Fibroblast of lung (primary cell): ENCODE measurements around the gene HLA-B. TPM values are rescaled to one million over a fixed set of nuclear protein-coding genes. Genes with fewer than 3 reads are reported as not detected.
"Not testable (repeated sequence)": the region's sequence is repeated elsewhere in the genome, so short reads cannot be mapped to it uniquely, and the experiment has no call there.

Source experiments
- DNase-seq, 2 donors: peaks; one replicate each; pipeline versions ENCODE4 v3.0.0 to v3.0.0-alpha.2; 2010; ENCODE audit warnings: low read depth in 2 of 2
- H2AFZ ChIP-seq: 2 replicates; pipeline ENCODE4 v1.5.1; 2012; ENCODE audit warnings: low read length, control low read depth, inconsistent platforms
- H3K27ac ChIP-seq: 2 replicates; pipeline ENCODE4 v1.5.1; 2011; ENCODE audit warnings: low read length, control low read depth; ENCODE audit not compliant: insufficient read depth
- H3K27me3 ChIP-seq: 2 replicates; pipeline ENCODE4 v1.5.1; 2011; ENCODE audit warnings: mild to moderate bottlenecking, low read length; ENCODE audit not compliant: control insufficient read depth, insufficient read depth
- H3K36me3 ChIP-seq: 2 replicates; pipeline ENCODE4 v1.5.1; 2011; ENCODE audit warnings: low read length; ENCODE audit not compliant: control insufficient read depth, insufficient read depth
- H3K4me1 ChIP-seq: 2 replicates; pipeline ENCODE4 v1.5.1; 2011; ENCODE audit warnings: low read length; ENCODE audit not compliant: control insufficient read depth, insufficient read depth; ENCODE audit errors: extremely low read depth
- H3K4me2 ChIP-seq: 2 replicates; pipeline ENCODE4 v1.5.1; 2011; ENCODE audit warnings: low read length, control low read depth; ENCODE audit not compliant: insufficient read depth; ENCODE audit errors: extremely low read depth
- H3K4me3 ChIP-seq, 4 experiments: fragments of 200-600 bp in 1 of 4; sonication (generic) in 1 of 4; replicated peaks in 1 of 4; 2 replicates each; pipeline ENCODE4 v1.5.1; 2011 to 2016; ENCODE audit warnings: low read length in 4 of 4, low read depth in 3 of 4, mild to moderate bottlenecking in 3 of 4, control low read depth in 2 of 4, inconsistent platforms in 1 of 4, mixed read lengths in 1 of 4; ENCODE audit not compliant: insufficient read depth in 1 of 4; ENCODE audit errors: control extremely low read depth in 1 of 4
- H3K79me2 ChIP-seq: 2 replicates; pipeline ENCODE4 v1.5.1; 2012; ENCODE audit warnings: mild to moderate bottlenecking, low read length, inconsistent platforms; ENCODE audit not compliant: control insufficient read depth, insufficient read depth
- H3K9ac ChIP-seq: 2 replicates; pipeline ENCODE4 v1.5.1; 2011; ENCODE audit warnings: mild to moderate bottlenecking, low read length, control low read depth; ENCODE audit not compliant: insufficient read depth
- H3K9me3 ChIP-seq: 2 replicates; pipeline ENCODE4 v1.5.1; 2012; ENCODE audit warnings: low read depth, low read length; ENCODE audit not compliant: control insufficient read depth, insufficient read depth
- H4K20me1 ChIP-seq: 2 replicates; pipeline ENCODE4 v1.5.1; 2011; ENCODE audit warnings: low read length; ENCODE audit not compliant: control insufficient read depth, insufficient read depth; ENCODE audit errors: extremely low read depth
- EZH2 ChIP-seq: IDR thresholded peaks from 2 replicates; pipeline ENCODE4 v1.5.1; 2012; ENCODE audit warnings: low read length, control low read depth, mild to moderate bottlenecking; ENCODE audit errors: missing control alignments
- polyA plus RNA-seq, 2 donors: library from polyadenylated mRNA; depleted of rRNA in 1 of 2; stranded (reverse) in 1 of 2; unstranded in 1 of 2; fragments of >200 nt; gene quantifications; 2 replicates each; pipeline ENCODE4 v1.2.1, GENCODE V29; 2011 to 2012; ENCODE audit warnings: missing spikeins in 1 of 2
- total RNA-seq: library from RNA; depleted of rRNA; stranded (reverse); fragments of >200 nt; gene quantifications from 2 replicates; pipeline ENCODE4 v1.2.1, GENCODE V29; 2014
- TF ChIP-seq, protein P1 (sequence below), 2 donors: IDR thresholded peaks in 1 of 2; conservative IDR thresholded peaks in 1 of 2; 1 replicate in 1 of 2; 2 replicates in 1 of 2; pipeline ENCODE4 v1.5.1; 2011 to 2012; ENCODE audit warnings: low read length in 2 of 2, control low read depth in 1 of 2, inconsistent platforms in 1 of 2, low read depth in 1 of 2, mild to moderate bottlenecking in 1 of 2

The HLA-B gene
- total and polyA plus RNA-seq, 2 donors (not counting 1 experiment from before 2014, with no cell fraction given) = 244 to 1,124 TPM

DNA sequence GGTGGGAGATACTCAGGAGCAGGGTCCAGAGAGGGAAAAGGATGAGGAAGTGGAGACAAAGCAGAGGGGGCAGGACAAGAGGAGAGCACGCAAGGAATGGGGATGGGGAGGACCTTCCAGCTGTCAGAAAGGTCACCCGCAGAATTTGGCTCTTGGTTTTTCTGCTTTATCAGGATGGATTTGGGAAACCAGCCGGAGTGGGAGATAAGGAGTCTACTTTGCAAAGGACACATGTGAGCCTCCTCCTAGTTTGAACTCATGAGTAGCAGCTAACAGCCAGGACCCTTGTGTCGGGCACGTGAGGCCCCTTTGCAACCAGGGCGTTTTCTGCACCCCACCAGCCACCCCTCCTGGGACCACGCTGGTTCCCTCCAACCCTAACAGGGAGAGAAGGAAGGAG, 38.9 kb upstream of the HLA-B start:
- H3K4me1 ChIP-seq = peaks cover 5% of the 10 kb centered on the region
- TF ChIP-seq EZH2 = no peak
- TF ChIP-seq, protein P1, sequence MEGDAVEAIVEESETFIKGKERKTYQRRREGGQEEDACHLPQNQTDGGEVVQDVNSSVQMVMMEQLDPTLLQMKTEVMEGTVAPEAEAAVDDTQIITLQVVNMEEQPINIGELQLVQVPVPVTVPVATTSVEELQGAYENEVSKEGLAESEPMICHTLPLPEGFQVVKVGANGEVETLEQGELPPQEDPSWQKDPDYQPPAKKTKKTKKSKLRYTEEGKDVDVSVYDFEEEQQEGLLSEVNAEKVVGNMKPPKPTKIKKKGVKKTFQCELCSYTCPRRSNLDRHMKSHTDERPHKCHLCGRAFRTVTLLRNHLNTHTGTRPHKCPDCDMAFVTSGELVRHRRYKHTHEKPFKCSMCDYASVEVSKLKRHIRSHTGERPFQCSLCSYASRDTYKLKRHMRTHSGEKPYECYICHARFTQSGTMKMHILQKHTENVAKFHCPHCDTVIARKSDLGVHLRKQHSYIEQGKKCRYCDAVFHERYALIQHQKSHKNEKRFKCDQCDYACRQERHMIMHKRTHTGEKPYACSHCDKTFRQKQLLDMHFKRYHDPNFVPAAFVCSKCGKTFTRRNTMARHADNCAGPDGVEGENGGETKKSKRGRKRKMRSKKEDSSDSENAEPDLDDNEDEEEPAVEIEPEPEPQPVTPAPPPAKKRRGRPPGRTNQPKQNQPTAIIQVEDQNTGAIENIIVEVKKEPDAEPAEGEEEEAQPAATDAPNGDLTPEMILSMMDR (conservative IDR thresholded peaks at IDR 0.05 in 1 of 2, IDR thresholded peaks at IDR 0.05 in 1 of 2; ENCODE audit: low read depth in 1 of 2, low read length in 2 of 2) = no peak
- no peak overlapping the region for H2AFZ ChIP-seq
- peaks cover 7% of the 10 kb centered on the region for H3K79me2 ChIP-seq
- H3K27ac ChIP-seq = peak overlapping the region; percentile 38
- no peak overlapping the region for H3K4me3 ChIP-seq
- no peaks in the 10 kb centered on the region for H3K27me3 ChIP-seq
- H4K20me1 ChIP-seq = no peaks in the 10 kb centered on the region
- H3K36me3 ChIP-seq = no peaks in the 10 kb centered on the region
- no peak overlapping the region for H3K4me2 ChIP-seq
- H3K9ac ChIP-seq = no peak overlapping the region
- DNase-seq = no peak
- H3K9me3 ChIP-seq = no peaks in the 10 kb centered on the region

DNA sequence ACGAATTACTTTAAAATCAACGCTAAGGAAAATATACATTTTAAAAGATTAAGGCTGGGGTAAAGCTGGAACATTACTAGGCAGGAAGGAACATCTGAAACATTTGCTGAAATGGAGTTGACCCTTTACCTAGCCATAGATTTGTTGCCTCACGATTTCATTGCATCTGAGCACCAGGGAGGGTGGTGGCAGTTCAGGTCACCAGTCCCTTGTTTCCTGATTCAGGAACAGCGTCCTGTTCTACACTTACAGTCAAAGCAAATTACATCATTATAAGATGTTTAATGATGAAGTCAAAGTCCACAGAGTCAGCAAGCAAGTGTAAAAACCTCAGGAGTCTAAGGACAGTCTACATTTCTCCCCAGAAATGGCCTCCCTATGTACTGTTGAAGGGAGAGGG, 37.4 kb upstream of the HLA-B start:
- Histone ChIP-seq H4K20me1 (no peaks in the 10 kb centered on the region), H3K4me1 (peaks cover 5% of the 10 kb centered on the region), H3K79me2 (peaks cover 4% of the 10 kb centered on the region), H3K4me3 (no peak overlapping the region), H3K9me3 (no peaks in the 10 kb centered on the region), H3K27me3 (no peaks in the 10 kb centered on the region), H3K9ac (no peak overlapping the region), H3K36me3 (no peaks in the 10 kb centered on the region), H3K27ac (no peak overlapping the region), H2AFZ (no peak overlapping the region), H3K4me2 (no peak overlapping the region)
- TF ChIP-seq EZH2 = no peak
- TF ChIP-seq, protein P1 (conservative IDR thresholded peaks at IDR 0.05 in 1 of 2, IDR thresholded peaks at IDR 0.05 in 1 of 2; ENCODE audit: low read depth in 1 of 2, low read length in 2 of 2) = no peak
- no peak for DNase-seq

DNA sequence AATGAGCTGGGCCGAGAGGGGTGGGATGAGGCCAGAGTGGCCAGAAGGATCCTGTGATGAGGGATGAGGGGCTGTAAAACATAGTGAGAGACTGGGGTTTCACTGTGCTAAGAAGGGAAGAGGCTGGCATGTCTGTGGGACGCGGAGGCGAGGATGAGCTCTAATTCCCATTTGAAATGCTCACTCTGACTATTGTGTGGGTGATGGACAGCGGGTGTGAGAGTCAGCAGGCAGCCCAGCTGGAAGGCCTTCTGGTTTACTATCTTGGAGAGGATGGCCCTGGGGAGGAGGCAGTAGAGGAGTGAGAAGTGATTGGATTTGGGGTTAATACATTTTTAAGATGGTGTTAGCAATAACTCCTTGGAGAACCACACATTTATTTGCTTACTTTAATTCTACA, 37.0 kb upstream of the HLA-B start:
- DNase-seq = no peak
- H3K4me2 ChIP-seq = no peak overlapping the region
- no peaks in the 10 kb centered on the region for H4K20me1 ChIP-seq
- H2AFZ ChIP-seq = no peak overlapping the region
- no peak overlapping the region for H3K27ac ChIP-seq
- no peaks in the 10 kb centered on the region for H3K9me3 ChIP-seq
- H3K27me3 ChIP-seq = no peaks in the 10 kb centered on the region
- no peak overlapping the region for H3K9ac ChIP-seq
- H3K36me3 ChIP-seq = no peaks in the 10 kb centered on the region
- H3K4me1 ChIP-seq = peaks cover 5% of the 10 kb centered on the region
- no peak overlapping the region for H3K4me3 ChIP-seq
- no peak for TF ChIP-seq EZH2
- H3K79me2 ChIP-seq = peaks cover 4% of the 10 kb centered on the region

DNA sequence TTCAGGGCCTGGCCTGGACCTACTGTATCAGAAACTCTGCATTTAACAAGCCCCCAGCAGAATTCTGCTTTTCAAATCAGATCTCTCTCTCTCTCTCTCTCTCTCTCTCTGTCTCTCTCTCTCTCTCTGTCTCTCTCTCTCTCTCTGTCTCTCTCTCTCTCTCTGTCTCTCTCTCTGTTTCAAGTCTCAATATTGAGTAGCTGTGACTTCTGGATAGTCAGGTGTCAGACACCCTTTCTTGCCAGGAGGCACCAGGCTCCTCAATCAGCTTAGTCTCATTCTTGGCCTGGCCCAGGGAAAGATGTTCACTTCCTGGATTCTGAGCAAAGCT, 32.8 kb upstream of the HLA-B start:
- H3K4me3 ChIP-seq, H3K79me2 ChIP-seq, H3K27ac ChIP-seq, DNase-seq, H2AFZ ChIP-seq, H3K4me1 ChIP-seq, H4K20me1 ChIP-seq, H3K9me3 ChIP-seq, H3K9ac ChIP-seq, H3K27me3 ChIP-seq, H3K4me2 ChIP-seq, H3K36me3 ChIP-seq: not testable (repeated sequence)

DNA sequence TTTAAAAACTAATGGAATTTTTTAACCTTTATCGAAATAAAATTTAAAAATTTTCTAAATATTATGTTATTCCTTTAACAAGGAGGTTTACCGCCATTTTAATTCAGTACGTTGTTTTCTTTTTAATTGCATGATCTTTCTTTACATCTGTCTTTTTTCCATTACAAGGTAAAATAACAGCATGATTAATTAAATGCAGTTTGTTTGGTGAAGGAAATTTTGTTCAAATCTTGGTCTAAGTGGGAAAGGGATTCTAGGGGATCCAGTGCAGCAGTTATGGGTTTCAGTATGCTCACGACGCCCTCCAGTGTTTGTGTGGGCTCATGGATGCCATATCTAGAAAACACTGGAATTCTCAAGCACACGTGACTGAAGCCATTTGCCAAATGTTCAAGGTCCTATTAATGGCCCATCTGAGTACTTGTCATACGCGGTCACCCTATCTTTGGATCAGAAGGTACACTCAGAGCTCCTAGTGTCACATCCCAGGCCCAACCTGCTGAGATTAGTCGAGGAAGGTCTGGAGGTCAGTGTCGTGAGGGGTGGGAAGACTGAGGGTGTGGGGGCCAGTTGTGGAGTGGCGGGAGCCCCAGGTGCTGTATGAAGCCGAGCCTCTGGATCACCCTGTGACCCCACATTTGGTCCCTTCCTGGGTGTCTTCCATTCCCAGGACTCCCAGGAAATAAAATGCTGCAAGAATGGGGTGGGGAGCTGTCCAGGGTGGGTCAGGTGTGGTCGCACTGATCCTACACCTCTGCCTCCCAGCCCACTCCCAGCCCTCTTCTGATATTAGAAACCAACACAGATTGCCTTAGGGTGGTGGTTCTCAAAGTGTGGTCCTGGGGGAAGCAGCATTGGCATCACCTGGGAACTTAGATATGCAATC, 32.2 kb upstream of the HLA-B start:
- not testable (repeated sequence) for H3K4me1 ChIP-seq, H3K9me3 ChIP-seq, H3K9ac ChIP-seq, H2AFZ ChIP-seq, H3K27ac ChIP-seq, H3K79me2 ChIP-seq, H3K36me3 ChIP-seq, H3K4me3 ChIP-seq, DNase-seq, H3K27me3 ChIP-seq, H4K20me1 ChIP-seq, H3K4me2 ChIP-seq
